A204.1 (cell line): ENCODE results near the gene HOATZ.

Source experiments
- FAIRE-seq: peaks from 2 replicates; lab custom pipeline; 2012; peaks lifted over from hg19 to GRCh38; lab: Jason Lieb, UNC

The HOATZ gene

GRCh38 chr11:111522426-111522825 lies 7.8 kb downstream of the HOATZ start:
- FAIRE-seq: no peak

- FAIRE-seq: no peak
Observed at GRCh38 chr11:111523343-111523742, 8.8 kb downstream of the HOATZ start.

- no peak for FAIRE-seq
Observed at GRCh38 chr11:111524056-111524455, 9.5 kb downstream of the HOATZ start.

GRCh38 chr11:111525456-111525855 lies 10.9 kb downstream of the HOATZ start:
- no peak for FAIRE-seq

DNA sequence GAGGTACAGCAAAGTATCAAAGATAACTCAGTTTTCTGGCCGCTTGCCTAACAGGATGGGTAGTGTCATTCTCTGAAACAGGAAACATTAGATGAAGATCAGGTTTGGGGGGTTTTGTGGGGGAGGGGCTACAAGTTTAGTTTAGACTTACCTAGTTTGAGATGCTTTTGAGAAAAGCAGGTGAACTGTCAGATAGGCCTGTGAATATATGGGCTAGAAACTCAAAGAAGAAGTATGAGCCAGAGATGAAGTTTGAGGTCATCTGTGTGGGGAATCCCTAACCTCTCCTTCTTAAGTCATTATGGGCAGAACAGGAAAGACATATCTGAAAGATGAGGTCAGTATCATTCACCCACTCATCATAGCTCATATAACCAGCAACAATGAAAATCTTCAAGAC lies 11.9 kb downstream of the HOATZ start:
- no peak for FAIRE-seq

GRCh38 chr11:111527279-111527678 lies 12.7 kb downstream of the HOATZ start:
- FAIRE-seq: no peak

DNA sequence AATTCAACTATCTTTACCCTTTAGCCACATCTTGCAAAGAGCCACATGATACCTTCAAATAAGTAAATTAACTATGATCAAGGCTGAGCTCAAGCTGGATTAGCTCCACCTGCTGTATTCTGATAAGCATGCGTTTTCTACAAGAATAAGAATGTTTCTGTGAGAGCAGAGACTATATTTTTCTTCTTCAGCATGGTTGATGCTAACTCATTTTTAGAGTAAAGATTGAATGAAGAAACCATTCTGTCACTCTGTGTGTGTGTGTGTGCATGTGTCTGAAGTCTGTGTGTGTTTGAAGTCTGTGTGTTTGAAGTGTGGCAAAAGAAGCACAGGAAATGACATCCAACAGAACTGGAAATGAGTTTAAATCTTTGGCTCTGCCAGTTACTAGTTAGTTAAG lies 14.0 kb downstream of the HOATZ start:
- FAIRE-seq: no peak

DNA sequence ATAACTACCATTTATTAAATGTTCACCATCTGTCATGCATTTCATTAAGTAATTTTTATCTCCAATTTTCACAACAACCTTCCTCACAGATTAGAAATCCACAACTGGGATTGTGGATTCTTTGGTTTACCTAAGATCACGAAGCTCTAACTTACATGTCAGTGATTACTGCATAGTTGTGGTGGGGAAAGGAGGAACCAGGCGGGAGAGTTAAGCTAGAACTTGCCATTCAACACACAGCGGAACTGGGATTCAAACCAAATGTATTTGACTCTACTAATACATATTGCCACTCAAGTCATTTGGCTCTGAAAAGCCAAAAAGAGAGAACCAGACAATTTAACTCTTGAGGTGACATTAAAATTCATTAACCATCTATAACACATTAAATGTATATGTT lies 15.5 kb downstream of the HOATZ start:
- FAIRE-seq: no peak

GRCh38 chr11:111531136-111531535 lies 16.6 kb downstream of the HOATZ start:
- no peak for FAIRE-seq

DNA sequence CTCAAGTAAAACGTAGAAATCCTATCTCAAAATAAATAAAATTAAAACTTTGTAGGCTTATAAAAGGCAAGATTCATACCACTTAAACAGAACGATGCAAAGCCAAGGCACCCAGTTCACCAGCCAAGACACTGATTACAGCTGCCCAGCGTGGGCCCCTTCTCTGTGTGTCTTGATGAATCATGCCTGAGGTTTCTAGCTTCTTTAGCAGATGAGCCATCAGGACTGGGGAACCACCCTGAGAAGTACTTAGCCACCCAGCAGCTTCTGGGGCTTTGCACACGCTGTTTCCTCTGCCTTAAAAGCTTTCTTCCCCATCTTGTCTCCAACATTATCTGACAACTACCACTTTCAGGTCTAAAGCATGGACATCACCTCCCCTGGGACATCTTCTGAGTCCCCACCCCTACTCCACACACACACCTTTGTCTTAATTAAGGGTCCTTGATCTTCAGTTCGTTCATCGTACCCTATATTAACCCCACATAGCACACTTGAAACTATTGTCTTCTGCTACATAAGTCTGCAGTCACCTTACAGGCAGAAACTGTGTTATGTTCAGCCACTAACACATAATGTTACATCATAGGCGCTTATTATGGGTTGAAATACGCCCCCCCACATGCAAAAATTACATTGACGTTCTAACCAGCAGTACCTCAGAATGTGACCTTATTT lies 17.2 kb downstream of the HOATZ start:
- no peak for FAIRE-seq

GRCh38 chr11:111532365-111532709 lies 17.8 kb downstream of the HOATZ start:
- no peak for FAIRE-seq

- no peak for FAIRE-seq
Observed at GRCh38 chr11:111535281-111535680, 20.7 kb downstream of the HOATZ start.

GRCh38 chr11:111537336-111537860 lies 22.8 kb downstream of the HOATZ start:
- FAIRE-seq: no peak

- no peak for FAIRE-seq
Observed at GRCh38 chr11:111538407-111539114, 24.0 kb downstream of the HOATZ start.

GRCh38 chr11:111539426-111540113 lies 25.0 kb downstream of the HOATZ start:
- no peak for FAIRE-seq

- no peak for FAIRE-seq
Observed at GRCh38 chr11:111540114-111540936, 25.7 kb downstream of the HOATZ start, which contains the start of gene LAYN. Gene LAYN, plus strand, starts transcription at chr11:111540720. Its CDS starts 124 bp downstream, at chr11:111540844.

- no peak for FAIRE-seq
Observed at GRCh38 chr11:111540937-111541253, 26.3 kb downstream of the HOATZ start.

DNA sequence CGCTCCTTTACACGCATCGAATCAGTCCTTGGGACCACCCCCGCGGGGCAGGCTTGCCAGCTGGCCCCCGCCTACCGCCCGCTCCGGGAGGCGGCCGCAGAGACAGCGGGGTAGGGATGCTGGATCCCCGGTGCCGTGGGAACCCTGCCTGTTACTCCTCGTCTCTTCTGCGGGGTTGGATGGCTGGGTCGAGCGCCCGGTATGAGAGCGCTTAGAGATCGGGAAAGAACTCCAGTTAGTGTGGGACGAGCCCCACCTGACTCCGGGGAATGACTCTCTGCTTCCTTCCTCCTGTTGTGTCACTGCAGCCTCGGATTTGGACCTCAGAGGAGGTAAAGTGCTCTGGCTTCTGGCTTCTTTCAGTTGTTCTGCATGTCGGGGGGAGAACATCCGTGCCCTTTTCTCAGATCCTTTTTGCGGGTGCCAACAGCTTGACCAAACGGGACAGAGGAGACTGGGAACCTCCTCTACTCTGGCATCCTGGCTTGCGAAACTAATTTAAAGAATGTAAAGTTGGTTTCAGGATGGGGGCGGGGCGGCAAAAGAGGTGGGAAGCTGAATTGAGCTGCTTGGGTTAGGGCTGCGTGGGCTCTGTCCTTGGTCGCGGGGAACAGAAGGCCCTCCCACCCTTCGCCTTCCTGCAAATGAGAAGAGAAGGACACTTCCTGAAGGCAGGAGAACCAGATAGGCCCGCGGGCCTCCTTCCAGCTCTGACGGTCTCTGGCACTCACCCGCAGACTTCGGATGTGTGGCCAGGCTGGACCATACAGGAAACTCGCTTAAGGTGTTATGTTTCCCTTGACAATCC lies 26.9 kb downstream of the HOATZ start:
- no peak for FAIRE-seq

DNA sequence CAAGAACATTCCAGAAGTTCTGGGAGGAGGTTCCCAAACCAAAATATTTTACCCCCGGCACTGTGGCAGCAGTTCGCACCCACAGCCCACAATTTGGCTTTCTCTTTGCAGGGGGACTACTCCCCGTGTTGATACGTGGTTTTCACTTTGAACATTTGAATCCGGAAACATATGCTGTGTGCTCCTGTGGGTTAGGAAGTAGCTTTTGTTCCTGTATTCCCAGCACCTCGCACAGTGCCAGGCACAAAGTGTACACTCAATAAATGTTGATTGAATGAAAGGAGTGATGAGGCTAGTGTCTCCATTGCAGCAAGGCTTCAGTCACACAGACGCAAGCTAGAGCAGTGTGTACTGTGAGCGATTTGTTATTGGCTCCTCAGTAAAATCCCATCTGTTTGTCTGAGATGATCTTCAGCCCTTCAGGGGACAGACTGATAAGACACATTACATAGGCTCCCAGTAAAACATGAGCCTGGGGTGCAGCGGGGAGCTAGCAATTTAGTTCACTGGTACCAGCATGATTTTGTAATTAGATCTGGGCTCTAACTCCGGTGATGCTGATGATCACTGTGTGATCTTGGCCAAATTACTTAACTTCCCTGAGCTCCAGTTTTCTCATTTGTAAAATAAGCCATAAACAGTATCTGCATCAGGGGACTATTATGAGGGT lies 28.2 kb downstream of the HOATZ start:
- no peak for FAIRE-seq

GRCh38 chr11:111548525-111548924 lies 33.9 kb downstream of the HOATZ start:
- FAIRE-seq: no peak
